PC-3 (cell line): ENCODE data around the gene SSR2.

Source experiments
- EZH2 ChIP-seq: fragments of 300-600 bp; sonication (generic); IDR thresholded peaks from one replicate; pipeline ENCODE4 v1.6.1; 2017; ENCODE audit warnings: antibody characterized with exemption, mild to moderate bottlenecking, low read length; ENCODE audit not compliant: unreplicated experiment
- EZH2phosphoT487 ChIP-seq: fragments of 300-600 bp; sonication (generic); IDR thresholded peaks from 2 replicates; pipeline ENCODE4 v1.6.1; 2018; ENCODE audit warnings: mild to moderate bottlenecking, antibody characterized with exemption, low read length, borderline replicate concordance
- TF ChIP-seq, protein P1 (sequence below): fragments of 300-600 bp; sonication (generic); conservative IDR thresholded peaks from 2 replicates; pipeline ENCODE4 v1.5.1; 2017; ENCODE audit warnings: antibody characterized with exemption, low read depth, mild to moderate bottlenecking, low read length

DNA sequence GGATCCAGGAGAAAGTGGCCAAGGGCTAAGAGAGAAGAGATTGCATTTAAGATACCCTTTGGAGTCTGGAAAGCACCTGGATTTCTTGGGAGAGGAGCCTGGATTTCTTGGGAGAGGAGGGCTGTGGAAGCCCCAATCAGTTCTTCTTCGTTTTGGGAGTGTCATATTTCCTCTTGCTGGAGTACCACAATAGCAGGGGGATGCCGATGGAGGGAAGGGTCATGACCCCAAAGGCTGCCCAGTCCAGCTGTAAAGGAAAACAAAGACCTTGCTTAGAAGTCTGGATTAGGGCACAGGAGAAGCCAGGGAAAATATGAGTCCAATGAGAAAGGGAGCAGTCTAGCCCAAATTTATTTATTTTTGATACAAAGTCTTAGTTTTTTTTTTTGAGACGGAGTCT, 11.3 kb downstream of the SSR2 start:
- TF ChIP-seq, protein P1, sequence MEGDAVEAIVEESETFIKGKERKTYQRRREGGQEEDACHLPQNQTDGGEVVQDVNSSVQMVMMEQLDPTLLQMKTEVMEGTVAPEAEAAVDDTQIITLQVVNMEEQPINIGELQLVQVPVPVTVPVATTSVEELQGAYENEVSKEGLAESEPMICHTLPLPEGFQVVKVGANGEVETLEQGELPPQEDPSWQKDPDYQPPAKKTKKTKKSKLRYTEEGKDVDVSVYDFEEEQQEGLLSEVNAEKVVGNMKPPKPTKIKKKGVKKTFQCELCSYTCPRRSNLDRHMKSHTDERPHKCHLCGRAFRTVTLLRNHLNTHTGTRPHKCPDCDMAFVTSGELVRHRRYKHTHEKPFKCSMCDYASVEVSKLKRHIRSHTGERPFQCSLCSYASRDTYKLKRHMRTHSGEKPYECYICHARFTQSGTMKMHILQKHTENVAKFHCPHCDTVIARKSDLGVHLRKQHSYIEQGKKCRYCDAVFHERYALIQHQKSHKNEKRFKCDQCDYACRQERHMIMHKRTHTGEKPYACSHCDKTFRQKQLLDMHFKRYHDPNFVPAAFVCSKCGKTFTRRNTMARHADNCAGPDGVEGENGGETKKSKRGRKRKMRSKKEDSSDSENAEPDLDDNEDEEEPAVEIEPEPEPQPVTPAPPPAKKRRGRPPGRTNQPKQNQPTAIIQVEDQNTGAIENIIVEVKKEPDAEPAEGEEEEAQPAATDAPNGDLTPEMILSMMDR, result no peak
- TF ChIP-seq EZH2phosphoT487 (no peak), EZH2 (no peak)
